ENCODE results near the gene DACT1.
A peak's percentile ranks its signal among the peaks of the same experiment; 100 is the strongest.
"Not testable (repeated sequence)": the region's sequence is repeated elsewhere in the genome, so short reads cannot be mapped to it uniquely, and the experiment has no call there.

Gene DACT1, protein sequence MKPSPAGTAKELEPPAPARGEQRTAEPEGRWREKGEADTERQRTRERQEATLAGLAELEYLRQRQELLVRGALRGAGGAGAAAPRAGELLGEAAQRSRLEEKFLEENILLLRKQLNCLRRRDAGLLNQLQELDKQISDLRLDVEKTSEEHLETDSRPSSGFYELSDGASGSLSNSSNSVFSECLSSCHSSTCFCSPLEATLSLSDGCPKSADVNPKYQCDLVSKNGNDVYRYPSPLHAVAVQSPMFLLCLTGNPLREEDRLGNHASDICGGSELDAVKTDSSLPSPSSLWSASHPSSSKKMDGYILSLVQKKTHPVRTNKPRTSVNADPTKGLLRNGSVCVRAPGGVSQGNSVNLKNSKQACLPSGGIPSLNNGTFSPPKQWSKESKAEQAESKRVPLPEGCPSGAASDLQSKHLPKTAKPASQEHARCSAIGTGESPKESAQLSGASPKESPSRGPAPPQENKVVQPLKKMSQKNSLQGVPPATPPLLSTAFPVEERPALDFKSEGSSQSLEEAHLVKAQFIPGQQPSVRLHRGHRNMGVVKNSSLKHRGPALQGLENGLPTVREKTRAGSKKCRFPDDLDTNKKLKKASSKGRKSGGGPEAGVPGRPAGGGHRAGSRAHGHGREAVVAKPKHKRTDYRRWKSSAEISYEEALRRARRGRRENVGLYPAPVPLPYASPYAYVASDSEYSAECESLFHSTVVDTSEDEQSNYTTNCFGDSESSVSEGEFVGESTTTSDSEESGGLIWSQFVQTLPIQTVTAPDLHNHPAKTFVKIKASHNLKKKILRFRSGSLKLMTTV

GRCh38 chr14:58637391-58638230, at the start of gene DACT1:
DACT1 (plus strand) TSS chr14:58637962; CDS start chr14:58638203, 241 bp downstream.
- DNase-seq (ENCODE audit: low read depth) = peak; percentile 63

DNA sequence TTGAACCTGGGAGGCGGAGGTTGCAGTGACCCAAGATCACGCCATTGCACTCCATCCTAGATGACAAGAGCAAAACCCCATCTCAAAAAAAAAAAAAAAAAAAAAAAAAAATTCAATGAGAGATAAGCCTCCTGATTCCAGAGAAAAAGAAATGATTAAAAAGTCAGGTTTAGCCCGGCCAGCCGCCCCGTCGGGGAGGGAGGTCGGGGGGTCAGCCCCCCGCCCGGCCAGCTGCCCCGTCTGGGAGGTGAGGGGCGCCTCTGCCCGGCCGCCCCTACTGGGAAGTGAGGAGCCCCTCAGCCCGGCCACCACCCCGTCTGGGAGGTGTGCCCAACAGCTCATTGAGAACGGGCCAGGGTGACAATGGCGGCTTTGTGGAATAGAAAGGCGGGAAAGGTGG, 49.4 kb upstream of the DACT1 start:
- not testable (repeated sequence) for DNase-seq (ENCODE audit: low read depth)

- no peak for DNase-seq (ENCODE audit: low read depth)
Measured at GRCh38 chr14:58593977-58594376, 43.8 kb upstream of the DACT1 start.

GRCh38 chr14:58597041-58597440, 40.7 kb upstream of the DACT1 start:
- no peak for DNase-seq (ENCODE audit: low read depth)

DNA sequence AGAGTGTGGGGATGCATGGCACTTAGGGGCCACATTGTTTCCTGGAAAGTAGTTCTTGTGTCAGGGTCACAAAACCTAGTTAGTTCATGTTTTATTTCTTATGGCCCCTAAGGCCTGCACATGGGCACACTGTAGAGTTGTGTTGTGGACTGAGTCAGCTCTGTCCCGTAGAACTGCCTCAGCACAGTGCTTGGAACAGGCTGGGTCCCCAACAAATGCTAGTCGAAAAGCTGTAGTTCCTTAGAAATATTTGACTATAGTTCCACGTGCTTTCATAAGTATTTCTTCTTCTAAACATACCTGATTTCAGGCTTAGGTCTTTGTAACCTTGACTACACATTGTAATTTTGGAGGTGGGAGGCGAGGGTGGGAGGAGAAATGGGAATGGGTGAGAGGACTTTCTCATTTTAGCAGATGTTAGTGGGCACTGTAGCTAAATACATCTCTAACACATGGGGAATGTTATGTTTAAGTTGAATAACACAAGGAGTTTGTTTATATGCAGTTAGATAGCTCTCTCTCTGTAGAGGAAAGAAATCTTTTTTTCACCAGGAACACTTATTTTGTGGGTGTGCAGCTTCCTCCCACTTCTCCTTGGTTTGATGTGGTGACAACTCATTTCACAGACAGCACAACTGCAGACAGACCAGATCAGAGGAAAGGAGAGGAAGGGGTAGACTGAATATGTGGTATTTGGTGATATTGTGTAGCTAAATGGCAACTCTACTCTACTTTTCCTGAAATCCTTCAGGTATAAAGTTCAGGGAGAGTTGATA, 39.5 kb upstream of the DACT1 start:
- no peak for DNase-seq (ENCODE audit: low read depth)

GRCh38 chr14:58598804-58599525, 38.8 kb upstream of the DACT1 start:
- no peak for DNase-seq (ENCODE audit: low read depth)

GRCh38 chr14:58599707-58600106, 38.1 kb upstream of the DACT1 start:
- DNase-seq (ENCODE audit: low read depth) = no peak

DNA sequence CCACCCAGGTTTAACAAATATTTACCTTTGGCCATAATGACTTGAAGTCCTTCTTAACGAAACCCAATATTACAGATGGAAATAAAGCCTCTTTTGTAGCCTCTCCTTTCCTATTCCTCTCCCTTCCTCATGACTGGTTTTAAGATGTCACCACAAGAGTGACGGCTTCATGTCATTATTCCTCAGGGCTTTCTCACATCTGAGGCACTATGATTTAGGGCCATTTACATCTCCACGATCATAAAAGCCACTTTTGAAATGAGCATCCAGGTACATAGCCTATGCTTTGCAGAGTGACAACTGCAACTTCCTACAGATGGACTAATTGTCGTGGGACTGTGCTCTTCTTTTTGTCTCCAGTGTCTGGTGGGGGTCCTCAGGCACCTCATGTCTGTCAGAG, 32.3 kb upstream of the DACT1 start:
- DNase-seq (ENCODE audit: low read depth) = no peak

- no peak for DNase-seq (ENCODE audit: low read depth)
Measured at GRCh38 chr14:58607131-58607951, 30.4 kb upstream of the DACT1 start.

GRCh38 chr14:58607952-58608317, 29.8 kb upstream of the DACT1 start:
- peak; percentile 77 for DNase-seq (ENCODE audit: low read depth)

DNA sequence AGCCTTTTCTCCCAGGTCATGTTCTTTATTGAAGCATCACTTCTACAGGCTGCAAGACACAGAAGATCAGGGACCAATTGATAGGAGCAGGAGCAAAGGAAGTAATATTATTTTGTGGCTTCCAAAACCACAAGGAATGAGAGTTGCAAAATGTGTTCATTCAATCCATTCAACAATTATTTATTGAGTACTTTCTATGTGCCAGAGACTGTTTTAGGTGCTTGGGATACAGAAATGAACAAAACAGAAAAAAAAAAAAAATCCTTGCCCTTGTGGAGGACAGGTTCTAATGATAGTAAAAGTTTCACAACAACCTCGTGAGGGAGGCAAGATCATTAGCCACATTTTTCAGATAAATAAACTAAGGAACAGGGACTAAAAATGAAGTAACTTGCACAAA, 20.1 kb upstream of the DACT1 start:
- peak; percentile 56 for DNase-seq (ENCODE audit: low read depth)

- DNase-seq (ENCODE audit: low read depth) = no peak
Measured at GRCh38 chr14:58620011-58620410, 17.8 kb upstream of the DACT1 start.

DNA sequence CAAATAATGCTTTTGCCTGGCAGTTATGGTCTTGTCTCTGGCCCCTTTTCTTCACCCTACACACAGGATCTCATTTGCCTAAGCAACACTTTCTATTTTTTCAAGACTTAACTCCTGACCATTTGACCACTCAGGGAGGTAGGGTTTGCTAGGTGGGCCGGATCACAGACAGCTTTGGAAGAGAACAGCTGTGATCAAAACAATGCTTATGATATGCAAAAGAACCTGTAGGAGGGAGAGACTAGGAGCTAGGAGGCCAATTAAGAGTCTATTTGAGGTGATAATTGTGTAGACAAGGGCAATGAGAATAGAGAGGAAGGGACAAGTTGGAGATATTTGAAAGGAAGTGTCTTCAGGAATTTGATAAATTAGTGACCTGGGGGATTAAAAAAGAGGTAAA, 12.3 kb upstream of the DACT1 start:
- no peak for DNase-seq (ENCODE audit: low read depth)

DNA sequence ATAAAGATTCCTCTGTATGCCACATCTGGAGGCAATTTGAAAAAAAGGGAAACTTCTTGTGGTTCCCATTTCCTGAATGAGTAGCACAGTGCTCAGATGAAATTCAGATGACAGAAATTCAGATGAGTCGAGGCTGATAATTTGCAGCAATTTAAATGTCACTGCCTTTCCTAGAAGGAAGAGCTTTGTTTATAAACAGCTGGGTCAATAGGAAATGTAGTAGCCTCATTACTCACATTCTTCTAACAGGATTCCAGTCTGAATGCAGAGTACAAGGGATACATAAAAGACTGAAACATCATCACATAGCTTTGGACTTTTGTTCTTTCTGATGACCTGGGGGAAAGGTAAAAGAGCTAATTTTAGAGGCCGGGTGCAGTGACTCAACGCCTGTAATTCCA, 11.3 kb upstream of the DACT1 start:
- no peak for DNase-seq (ENCODE audit: low read depth)

DNA sequence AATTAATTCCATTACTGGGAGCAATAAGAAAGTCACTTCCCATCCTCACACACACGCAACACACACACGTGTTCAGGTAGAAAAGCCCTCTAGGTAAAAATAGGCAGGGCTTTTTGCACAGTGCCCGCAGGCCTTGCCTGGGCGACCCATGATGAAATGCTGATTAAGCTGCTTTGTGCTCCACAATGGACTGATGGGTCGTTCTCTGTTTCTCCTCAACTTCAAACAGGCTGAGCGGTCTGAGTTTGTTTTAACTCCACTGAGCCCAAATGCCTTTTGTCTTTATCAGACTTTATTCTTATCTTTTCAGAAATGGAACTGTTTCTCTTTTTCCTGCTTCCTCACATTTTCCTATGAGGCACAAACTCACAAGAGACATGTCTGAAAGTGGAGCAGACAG, 9.4 kb upstream of the DACT1 start:
- no peak for DNase-seq (ENCODE audit: low read depth)

DNA sequence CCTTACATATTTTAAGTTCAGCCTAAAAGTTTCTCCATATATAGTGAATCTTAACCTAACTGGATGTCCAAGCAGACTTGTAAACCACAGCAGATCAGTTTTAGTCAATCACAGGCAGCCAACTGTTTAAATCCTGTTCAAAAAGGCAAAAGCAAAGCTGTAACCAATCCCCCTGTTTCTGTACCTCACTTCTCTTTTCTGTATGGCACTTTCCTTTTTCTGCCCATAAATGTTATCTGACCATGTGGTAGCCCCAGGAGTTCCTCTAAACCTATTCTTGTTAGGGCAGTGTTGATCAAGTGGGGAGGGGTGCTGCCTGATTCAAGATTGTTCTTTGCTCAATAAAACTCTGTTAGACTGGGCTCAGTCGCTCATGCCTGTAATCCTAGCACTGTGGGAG, 8.5 kb upstream of the DACT1 start:
- no peak for DNase-seq (ENCODE audit: low read depth)

DNA sequence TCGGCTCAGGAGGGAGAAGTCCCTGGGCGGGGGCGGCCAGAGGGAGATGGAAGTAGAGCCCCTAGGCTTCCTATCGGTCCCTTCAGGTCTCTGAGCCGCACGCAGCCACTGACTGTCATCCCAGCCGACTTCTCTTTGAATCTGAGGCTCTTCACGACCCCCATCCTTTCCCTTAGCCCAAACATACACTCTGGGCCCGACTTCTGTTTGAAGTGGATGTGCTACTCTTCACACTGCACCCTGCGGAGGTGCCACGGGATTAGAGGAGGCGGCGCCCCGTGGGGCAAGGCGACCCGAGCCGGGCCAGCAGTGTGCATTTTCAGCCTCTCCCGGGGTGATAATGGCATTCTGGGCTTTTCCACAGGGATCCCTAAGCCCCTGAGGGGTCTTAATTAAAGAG, 6.0 kb upstream of the DACT1 start:
- no peak for DNase-seq (ENCODE audit: low read depth)

GRCh38 chr14:58633831-58634230, 3.9 kb upstream of the DACT1 start:
- no peak for DNase-seq (ENCODE audit: low read depth)

GRCh38 chr14:58634406-58635090, 3.2 kb upstream of the DACT1 start:
- no peak for DNase-seq (ENCODE audit: low read depth)
